ENCODE results near the gene SP2.
A peak's percentile ranks its signal among the peaks of the same experiment; 100 is the strongest.

Gene SP2

DNA sequence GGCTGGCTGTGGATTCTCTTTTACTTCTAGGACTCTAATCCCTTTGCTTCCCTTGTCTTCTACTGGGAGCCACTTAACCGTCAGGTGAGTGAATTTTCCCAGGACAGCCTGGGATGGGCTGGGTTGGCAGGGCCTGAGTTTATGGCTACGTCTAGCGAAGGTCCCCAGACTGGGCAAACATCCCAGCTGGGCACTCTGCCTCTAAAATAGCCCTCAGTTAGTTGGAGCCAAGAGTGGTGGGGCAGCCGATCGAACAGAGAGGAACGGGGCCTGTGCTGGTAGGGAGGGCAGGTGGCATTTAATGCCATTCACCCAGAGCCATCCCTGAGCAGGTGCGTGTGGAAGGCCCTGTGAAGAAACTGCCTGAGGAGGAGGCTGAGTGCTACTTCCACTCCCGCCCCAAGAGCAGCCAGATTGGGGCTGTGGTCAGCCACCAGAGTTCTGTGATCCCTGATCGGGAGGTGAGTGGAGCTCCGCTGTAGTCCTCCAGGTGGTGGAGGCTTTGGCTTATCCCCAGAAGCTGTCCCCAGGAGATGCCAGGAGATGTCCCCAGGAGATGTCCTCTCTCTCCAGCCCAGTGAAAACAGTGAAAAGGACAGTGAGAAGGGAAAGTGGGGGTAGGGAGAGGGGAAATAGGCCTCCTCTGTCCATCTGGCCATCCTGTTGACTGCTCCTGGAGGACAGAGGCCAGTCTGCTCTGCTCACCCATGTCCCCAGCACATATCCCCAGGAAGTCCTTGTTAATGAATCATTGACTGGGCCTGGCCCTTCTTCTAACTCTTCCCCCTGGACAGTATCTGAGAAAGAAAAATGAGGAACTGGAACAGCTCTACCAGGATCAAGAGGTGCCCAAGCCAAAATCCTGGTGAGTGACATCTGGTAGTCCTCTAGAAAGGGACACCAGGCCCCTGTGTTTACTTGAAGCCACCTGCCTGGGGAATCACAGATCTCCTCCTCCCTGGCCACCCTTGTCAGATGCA, 49.8 kb downstream of the SP2 start:
- DNase-seq (ENCODE audit: insufficient read length, low spot score) (no peak), FAIRE-seq (no peak)
- no peak for TF ChIP-seq POLR2A (IDR thresholded peaks at IDR 0.05; ENCODE audit: low read depth, low read length)
- peak; percentile 79 for TF ChIP-seq SPI1 (IDR thresholded peaks at IDR 0.05; ENCODE audit: low read depth, low read length)

DNA sequence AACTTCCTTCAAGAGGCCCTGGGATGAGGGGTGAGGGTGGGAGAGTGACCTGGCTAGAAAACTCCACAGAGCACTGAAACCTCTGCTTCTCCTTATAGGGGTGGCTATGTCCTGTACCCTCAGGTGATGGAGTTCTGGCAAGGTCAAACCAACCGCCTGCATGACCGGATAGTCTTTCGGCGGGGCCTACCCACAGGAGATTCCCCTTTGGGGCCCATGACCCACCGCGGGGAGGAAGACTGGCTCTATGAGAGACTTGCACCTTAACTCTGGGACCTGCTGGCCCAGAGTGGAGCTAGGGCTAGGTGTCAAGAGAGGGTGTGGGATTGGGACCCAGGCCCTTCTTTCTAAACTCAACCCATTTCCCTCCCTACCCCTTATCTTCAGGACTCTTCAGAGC, 50.5 kb downstream of the SP2 start:
- FAIRE-seq (no peak), DNase-seq (ENCODE audit: insufficient read length, low spot score) (no peak)
- no peak for TF ChIP-seq POLR2A (IDR thresholded peaks at IDR 0.05; ENCODE audit: low read depth, low read length)
- TF ChIP-seq POU2F2 (IDR thresholded peaks at IDR 0.05; ENCODE audit: low read depth, low read length), result no peak
- no peak for TF ChIP-seq POLR2AphosphoS5 (IDR thresholded peaks at IDR 0.05; ENCODE audit: low read depth, low read length)
- TF ChIP-seq PAX5 (IDR thresholded peaks at IDR 0.05; ENCODE audit: insufficient read depth, low read length, severe bottlenecking), result no peak

DNA sequence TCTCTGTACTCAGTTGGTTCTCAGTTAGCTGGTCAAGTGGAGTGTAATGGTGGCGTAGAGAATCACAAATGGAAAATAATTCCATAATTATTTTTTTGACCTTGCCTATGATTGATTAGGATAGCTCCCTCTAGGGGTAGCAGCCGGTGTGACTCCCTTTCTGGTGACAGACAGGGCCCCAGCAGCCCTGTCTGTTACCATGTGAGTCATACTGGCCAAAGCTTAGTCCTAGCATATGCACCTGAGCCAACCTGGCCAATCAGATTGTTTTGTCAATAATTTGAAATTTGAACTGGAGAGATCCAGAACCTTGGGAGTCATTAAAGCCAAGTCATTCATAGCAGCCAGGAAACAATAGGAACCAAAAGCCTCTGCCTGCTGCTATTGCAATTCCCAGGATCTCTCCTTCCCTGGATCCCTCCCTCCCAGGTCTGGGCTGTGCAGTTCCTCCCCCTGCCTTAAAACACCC, 50.9 kb downstream of the SP2 start:
- no peak for TF ChIP-seq SPI1 (IDR thresholded peaks at IDR 0.05; ENCODE audit: low read depth, low read length)
- TF ChIP-seq PAX5 (IDR thresholded peaks at IDR 0.05; ENCODE audit: insufficient read depth, low read length, severe bottlenecking), result no peak
- TF ChIP-seq POU2F2 (IDR thresholded peaks at IDR 0.05; ENCODE audit: low read depth, low read length), result no peak
- no peak for TF ChIP-seq TAF1 (IDR thresholded peaks at IDR 0.05; ENCODE audit: low read depth, low read length)
- TF ChIP-seq POLR2A (IDR thresholded peaks at IDR 0.05; ENCODE audit: low read depth, low read length), result no peak
- no peak for TF ChIP-seq POLR2AphosphoS5 (IDR thresholded peaks at IDR 0.05; ENCODE audit: low read depth, low read length)
- FAIRE-seq, result peak; percentile 76
- peak; percentile 75 for DNase-seq (ENCODE audit: insufficient read length, low spot score)

DNA sequence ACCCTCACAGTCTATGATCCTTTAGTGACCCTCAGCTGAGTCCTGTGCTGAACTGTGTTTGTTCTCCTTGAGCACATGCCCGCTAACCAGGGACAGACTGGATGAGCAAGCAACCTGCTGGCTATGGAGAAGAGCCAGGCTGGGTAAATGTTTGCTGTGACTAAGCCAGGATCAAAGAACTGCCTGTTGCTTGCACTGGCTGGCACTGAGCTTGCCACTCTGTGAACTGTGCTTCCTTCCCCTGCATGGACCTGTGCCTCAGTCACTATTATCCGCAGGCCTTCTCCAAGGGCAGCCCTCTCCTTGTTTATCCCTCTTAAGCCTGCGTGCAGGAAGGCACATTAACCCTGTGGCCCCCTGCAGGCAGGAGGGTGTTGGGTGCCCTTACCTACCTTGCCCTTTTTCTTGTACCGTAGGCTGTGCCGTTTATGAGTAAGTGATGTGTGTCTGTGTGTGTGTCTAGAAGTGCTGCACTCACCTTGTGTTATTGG, 52.7 kb downstream of the SP2 start:
- TF ChIP-seq POLR2A (IDR thresholded peaks at IDR 0.05; ENCODE audit: low read depth, low read length), result no peak
- TF ChIP-seq POLR2AphosphoS5 (IDR thresholded peaks at IDR 0.05; ENCODE audit: low read depth, low read length), result no peak
- TF ChIP-seq POU2F2 (IDR thresholded peaks at IDR 0.05; ENCODE audit: low read depth, low read length), result no peak
- TF ChIP-seq SPI1 (IDR thresholded peaks at IDR 0.05; ENCODE audit: low read depth, low read length), result no peak
- TF ChIP-seq TAF1 (IDR thresholded peaks at IDR 0.05; ENCODE audit: low read depth, low read length), result no peak
- no peak for TF ChIP-seq PAX5 (IDR thresholded peaks at IDR 0.05; ENCODE audit: insufficient read depth, low read length, severe bottlenecking)
- FAIRE-seq (no peak), DNase-seq (ENCODE audit: insufficient read length, low spot score) (no peak)

DNA sequence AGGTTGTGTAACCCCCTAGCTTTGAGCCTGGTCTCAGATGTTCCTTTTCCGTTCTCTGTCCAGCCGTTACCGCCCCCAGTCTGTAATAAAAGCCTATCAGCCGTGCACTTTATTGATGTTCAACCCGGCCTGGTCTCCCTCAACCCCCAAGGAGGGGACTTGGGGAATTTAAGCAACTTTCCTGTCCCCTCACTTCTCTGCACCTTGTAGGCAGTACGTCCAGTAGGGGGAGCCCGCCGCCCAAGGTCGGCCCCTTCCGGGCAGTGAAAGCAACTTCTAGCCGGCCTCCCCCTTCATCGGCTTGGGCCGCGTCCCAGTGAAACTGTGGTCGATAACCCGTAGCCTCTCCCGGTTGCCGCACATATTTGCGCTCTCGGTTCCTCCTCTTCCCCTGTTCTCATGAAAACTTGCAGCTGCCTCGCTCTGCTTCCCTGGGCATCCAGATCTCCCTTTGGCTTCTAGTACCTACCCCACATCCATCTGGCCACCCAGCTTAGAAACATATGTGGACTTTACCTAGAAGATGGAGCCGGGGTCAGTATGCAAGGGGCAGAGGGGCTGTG, 53.2 kb downstream of the SP2 start:
- TF ChIP-seq POU2F2 (IDR thresholded peaks at IDR 0.05; ENCODE audit: low read depth, low read length) (0 out of 2 replicates have a peak, but pooled peaks have one; percentile 6), TAF1 (IDR thresholded peaks at IDR 0.05; ENCODE audit: low read depth, low read length) (no peak), POLR2AphosphoS5 (IDR thresholded peaks at IDR 0.05; ENCODE audit: low read depth, low read length) (no peak), SPI1 (IDR thresholded peaks at IDR 0.05; ENCODE audit: low read depth, low read length) (peak; percentile 24; the same call in 1 of the 2 replicates), POLR2A (IDR thresholded peaks at IDR 0.05; ENCODE audit: low read depth, low read length) (no peak), PAX5 (IDR thresholded peaks at IDR 0.05; ENCODE audit: insufficient read depth, low read length, severe bottlenecking) (no peak)
- DNase-seq (ENCODE audit: insufficient read length, low spot score) (peak; percentile 51), FAIRE-seq (peak; percentile 89)

DNA sequence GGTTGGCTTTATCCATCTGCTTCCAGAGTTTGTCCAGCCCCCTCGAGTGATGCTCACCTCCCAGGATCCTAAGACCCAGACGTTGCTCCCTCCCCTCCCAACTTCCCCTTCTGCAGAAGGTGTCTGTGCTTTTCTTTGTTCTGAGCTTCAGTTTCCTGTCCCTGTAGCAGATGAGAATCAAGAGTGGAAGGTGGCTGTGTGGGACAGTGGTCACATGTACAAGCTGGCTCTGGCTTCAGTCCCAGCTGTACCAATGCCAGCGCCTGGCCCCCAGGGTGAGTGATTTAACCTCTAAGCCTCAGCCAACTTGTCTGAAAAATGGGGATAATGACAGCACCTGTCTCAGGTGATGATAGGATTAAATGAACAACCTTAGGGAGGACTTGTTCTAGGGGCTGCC, 53.9 kb downstream of the SP2 start:
- TF ChIP-seq POLR2AphosphoS5 (IDR thresholded peaks at IDR 0.05; ENCODE audit: low read depth, low read length) (no peak), TAF1 (IDR thresholded peaks at IDR 0.05; ENCODE audit: low read depth, low read length) (no peak), PAX5 (IDR thresholded peaks at IDR 0.05; ENCODE audit: insufficient read depth, low read length, severe bottlenecking) (no peak), SPI1 (IDR thresholded peaks at IDR 0.05; ENCODE audit: low read depth, low read length) (no peak), POU2F2 (IDR thresholded peaks at IDR 0.05; ENCODE audit: low read depth, low read length) (no peak), POLR2A (IDR thresholded peaks at IDR 0.05; ENCODE audit: low read depth, low read length) (no peak)
- DNase-seq (ENCODE audit: insufficient read length, low spot score) (no peak), FAIRE-seq (peak; percentile 59)

DNA sequence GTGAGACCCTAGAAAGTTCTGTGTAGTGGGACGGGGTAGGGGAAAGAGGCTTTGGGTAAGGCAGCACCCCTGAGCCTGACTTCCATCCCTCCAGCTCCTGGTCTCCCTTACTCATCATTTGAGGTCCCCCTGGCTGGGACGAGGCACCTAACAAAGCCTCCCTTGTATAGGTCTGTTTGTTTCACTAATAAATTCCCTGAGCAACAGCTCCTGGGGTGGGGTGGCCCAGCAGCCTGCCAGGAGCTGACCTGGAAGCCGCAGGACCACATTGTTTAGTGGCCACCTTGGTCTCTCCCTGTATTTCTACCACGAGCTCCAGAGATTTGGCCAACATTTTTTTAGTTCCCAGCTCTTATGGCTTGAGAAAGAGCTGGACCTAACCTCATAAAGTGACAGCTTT, 54.4 kb downstream of the SP2 start:
- FAIRE-seq, result no peak
- TF ChIP-seq POLR2A (IDR thresholded peaks at IDR 0.05; ENCODE audit: low read depth, low read length) (no peak), PAX5 (IDR thresholded peaks at IDR 0.05; ENCODE audit: insufficient read depth, low read length, severe bottlenecking) (no peak)
- no peak for DNase-seq (ENCODE audit: insufficient read length, low spot score)

DNA sequence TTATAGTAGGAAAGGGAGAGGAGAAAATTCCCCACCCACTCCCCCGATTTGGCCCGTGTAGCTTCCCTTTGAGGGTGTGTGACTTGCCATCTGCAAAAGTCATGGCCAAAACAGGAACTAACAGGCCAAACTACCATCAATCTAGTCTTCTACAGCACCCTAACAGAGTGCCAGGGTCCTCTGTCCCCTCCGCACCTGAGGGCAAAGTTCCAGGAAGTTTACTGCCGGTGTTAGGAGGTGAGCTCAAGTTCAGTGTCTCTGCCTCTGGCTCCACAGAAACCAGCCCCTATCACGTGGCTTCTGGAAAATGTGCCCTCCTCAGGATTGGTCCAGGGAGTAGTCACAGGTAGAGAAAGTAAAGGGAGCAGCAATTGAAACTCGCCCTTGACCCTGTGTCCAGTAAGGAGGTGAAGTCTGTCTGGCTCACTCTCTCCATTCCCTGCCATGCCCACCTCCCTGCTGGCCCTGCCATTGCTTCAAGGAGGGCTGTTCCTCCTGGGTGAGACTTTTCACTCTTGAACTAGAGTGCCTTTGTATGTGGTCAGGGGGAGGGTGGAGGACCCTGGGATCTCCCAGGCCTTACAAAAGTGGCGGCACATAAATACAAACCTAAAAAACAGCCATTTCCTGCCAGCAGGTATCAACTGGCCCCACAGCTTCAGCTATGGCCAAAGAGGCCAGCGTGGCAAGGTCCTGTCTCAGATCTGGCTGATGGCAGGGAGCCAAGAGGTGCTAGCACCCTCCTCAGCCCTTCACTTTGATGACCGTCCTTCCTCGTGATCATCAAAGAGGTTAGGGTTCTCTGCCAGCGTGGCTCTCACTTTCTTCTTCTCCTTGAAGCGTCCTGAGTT, 56.4 kb downstream of the SP2 start:
- FAIRE-seq, result no peak

DNA sequence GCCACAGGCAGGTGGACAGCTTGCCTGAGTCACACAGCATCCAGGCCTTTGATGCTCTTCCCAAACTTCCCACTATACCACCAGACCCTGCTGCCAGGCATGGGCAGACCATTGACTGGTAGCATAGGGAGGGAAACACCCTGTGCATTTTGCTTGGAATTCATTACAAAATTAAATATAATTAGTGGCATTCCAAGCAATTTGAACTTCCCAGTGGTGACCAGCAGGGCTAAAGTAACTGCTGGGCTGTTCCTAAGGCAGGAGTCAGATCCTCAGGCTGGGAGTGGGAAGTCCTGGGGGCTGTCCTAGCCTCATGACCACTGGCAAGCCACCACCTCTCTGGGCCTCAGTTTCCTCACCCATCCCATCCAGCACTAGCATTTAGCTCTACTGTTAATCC, 57.9 kb downstream of the SP2 start:
- FAIRE-seq (no peak), DNase-seq (ENCODE audit: insufficient read length, low spot score) (no peak)
- TF ChIP-seq SPI1 (IDR thresholded peaks at IDR 0.05; ENCODE audit: low read depth, low read length) (no peak), TAF1 (IDR thresholded peaks at IDR 0.05; ENCODE audit: low read depth, low read length) (no peak), POU2F2 (IDR thresholded peaks at IDR 0.05; ENCODE audit: low read depth, low read length) (no peak), PAX5 (IDR thresholded peaks at IDR 0.05; ENCODE audit: insufficient read depth, low read length, severe bottlenecking) (no peak), POLR2A (IDR thresholded peaks at IDR 0.05; ENCODE audit: low read depth, low read length) (no peak), POLR2AphosphoS5 (IDR thresholded peaks at IDR 0.05; ENCODE audit: low read depth, low read length) (no peak)

More for the DNA sequence above, 56.4 kb downstream of the SP2 start:
- DNase-seq (ENCODE audit: insufficient read length, low spot score), result no peak
- TF ChIP-seq POLR2AphosphoS5 (IDR thresholded peaks at IDR 0.05; ENCODE audit: low read depth, low read length) (no peak), PAX5 (IDR thresholded peaks at IDR 0.05; ENCODE audit: insufficient read depth, low read length, severe bottlenecking) (no peak), POU2F2 (IDR thresholded peaks at IDR 0.05; ENCODE audit: low read depth, low read length) (no peak), POLR2A (IDR thresholded peaks at IDR 0.05; ENCODE audit: low read depth, low read length) (no peak), SPI1 (IDR thresholded peaks at IDR 0.05; ENCODE audit: low read depth, low read length) (no peak), TAF1 (IDR thresholded peaks at IDR 0.05; ENCODE audit: low read depth, low read length) (no peak)

Measured in GM12891 (cell line).